ES-I3 (cell line): ENCODE results near the gene TM4SF20.
A peak's percentile ranks its signal among the peaks of the same experiment; 100 is the strongest.

Experiments used
- H3K36me3 ChIP-seq: 2 replicates; pipeline ENCODE4 v1.6.1; 2013; ENCODE audit warnings: mild to moderate bottlenecking, low read length, control low read depth, moderate library complexity; ENCODE audit not compliant: insufficient read depth
- H3K4me1 ChIP-seq: 2 replicates; pipeline ENCODE4 v1.6.1; 2013; ENCODE audit warnings: mild to moderate bottlenecking, control low read depth, low read length; ENCODE audit not compliant: insufficient read depth
- H3K9ac ChIP-seq: 2 replicates; pipeline ENCODE4 v1.6.1; 2013; ENCODE audit warnings: low read depth, mild to moderate bottlenecking, low read length, moderate library complexity
- H3K9me3 ChIP-seq: 2 replicates; pipeline ENCODE4 v1.6.1; 2013; ENCODE audit warnings: mild to moderate bottlenecking, low read length, moderate library complexity; ENCODE audit not compliant: control insufficient read depth, insufficient read depth

Gene TM4SF20

DNA sequence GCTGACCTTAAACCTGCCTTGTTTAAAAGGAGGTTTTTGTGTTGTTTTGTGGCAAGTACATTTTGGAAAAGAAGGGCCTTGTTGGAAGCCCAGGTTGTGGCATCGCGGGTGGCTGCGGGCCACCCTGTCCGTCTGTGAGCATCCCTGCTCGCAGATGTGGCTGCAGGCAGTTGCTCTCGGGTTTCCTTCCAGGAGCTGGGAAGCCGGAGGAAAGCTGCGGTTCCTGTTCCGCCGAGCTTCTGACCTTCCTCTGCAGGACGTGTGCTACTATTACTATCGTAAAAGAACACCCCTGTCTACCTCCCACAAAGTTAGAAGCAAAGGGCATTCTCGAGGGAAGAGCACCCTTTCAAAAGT, 53.3 kb downstream of the TM4SF20 start:
- H3K36me3 ChIP-seq, result no peaks in the 10 kb centered on the region
- peak overlapping the region; percentile 92 for H3K9ac ChIP-seq
- H3K9me3 ChIP-seq, result no peaks in the 10 kb centered on the region
- peaks cover 14% of the 10 kb centered on the region for H3K4me1 ChIP-seq

DNA sequence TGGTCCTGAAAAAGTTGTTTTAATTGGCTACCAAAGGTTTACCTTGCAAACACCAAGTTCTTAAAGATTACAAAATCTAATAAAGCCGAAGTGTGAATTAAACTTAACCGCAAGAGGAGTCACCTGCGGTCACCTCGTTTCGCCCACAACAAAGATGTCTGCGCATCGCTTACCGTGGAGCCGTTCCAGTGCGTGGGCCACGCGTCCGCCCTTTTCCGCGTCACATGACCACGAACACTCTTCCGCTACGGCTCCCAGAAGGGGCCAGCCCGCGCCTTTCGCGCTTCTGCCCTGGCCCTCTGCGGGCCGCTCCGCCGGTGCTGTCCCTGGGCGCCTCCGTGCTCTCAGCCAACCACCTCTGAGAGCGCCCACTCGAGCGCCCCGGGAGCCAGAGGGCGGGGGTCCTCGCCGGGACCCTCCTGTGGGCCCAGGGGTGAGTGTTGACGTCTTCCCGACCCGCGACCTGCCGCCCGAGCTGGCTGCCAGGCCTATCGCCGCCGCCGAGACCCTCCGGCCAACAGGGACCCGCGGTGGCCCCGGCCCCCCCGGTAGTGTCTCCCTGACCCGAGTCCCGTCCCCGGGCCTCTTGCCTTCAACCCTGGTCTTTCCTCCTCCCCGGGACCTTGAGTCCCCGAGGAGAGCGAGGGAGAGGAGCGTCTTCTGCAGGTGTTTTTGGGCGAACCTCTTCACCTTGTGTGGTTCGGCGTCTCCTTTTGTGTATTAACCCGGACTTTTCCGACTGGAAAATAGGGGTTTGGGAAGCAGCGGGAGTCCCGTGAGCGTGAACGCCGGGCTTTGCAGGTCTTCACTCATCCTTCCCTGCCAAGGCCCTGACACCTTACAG, 53.9 kb downstream of the TM4SF20 start, which contains the start of gene MFF:
Gene MFF, plus strand, starts transcription at position 257 of the 844 bp plus-strand sequence. CDS start 5,415 bp downstream, outside the sequence.
- no peaks in the 10 kb centered on the region for H3K9me3 ChIP-seq
- no peaks in the 10 kb centered on the region for H3K36me3 ChIP-seq
- H3K4me1 ChIP-seq, result peaks cover 14% of the 10 kb centered on the region
- peak within 1 kb of the TSS; percentile 92 for H3K9ac ChIP-seq

DNA sequence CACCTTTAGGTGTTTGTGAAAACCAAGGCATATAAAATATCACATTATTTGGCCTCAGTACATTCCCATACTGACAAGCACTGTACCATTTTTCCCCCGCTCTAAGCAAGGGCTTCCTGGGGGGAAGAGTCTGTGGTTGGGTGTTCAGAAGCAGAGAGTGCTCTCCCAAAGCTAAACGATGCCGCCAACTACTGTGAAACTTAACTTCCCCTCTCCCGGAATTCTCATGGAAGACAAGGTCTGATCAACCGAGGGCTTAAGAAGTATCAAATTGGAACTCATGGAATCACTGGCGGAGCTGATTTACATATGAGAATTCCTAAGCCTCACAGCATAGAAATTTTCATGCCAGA, 54.5 kb downstream of the TM4SF20 start:
- Histone ChIP-seq H3K4me1 (peaks cover 14% of the 10 kb centered on the region), H3K9ac (peak overlapping the region; percentile 92)

DNA sequence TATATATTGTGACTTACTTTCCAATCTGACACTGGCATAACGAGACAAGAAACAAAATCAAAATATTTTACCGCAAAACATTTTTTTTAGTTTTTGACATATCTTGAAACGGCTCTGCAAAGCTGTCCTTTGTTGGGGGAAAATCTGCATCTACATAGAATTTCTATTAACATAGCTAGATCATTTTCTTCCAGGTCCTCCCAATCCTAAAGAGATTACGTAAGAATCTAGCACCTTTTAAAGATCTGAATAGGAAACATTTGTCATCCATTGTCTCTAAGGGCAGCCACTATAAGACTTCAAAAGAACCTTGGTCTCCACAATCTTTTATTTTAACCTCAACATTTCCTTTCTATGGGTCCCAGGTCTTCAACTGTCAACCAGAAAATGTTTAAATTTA, 55.3 kb downstream of the TM4SF20 start:
- peaks cover 13% of the 10 kb centered on the region for H3K4me1 ChIP-seq
- no peaks in the 10 kb centered on the region for H3K36me3 ChIP-seq
- H3K9me3 ChIP-seq, result no peaks in the 10 kb centered on the region
- no peak overlapping the region for H3K9ac ChIP-seq

More for the DNA sequence above, 54.5 kb downstream of the TM4SF20 start:
- no peaks in the 10 kb centered on the region for H3K9me3 ChIP-seq
- H3K36me3 ChIP-seq, result no peaks in the 10 kb centered on the region

DNA sequence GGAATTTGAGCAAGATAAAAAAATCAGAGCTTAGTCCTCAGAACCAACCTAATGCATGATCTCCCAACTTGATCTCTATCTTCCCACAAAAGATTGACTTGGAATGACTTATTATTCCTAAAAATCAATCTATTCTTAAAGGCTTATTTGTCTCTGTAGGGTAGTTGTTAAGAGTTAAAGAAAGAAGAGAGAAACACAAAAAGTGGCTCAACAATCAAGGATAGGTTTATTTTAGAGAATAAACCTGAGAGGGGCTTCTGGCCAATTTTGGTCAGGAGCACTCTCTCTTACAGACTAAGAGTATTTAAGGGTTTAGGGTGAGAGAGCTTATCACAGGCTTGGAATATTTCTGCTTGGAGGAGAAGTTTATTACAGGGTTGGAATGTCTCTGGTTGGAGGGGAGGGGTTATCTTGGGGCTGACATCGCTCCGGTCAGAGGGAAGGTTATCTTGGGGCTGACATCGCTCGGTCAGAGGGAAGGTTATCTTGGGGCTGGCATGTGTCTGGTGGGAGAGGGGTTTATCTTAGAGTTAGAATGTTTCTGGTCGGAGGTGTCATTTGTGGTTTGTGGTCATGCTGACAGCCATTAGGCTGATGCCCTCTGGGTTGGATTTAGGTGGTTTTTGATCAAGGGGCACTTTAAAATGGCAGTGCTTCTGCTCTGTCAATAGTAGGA, 56.4 kb downstream of the TM4SF20 start:
- Histone ChIP-seq H3K36me3 (no peaks in the 10 kb centered on the region), H3K4me1 (peaks cover 4% of the 10 kb centered on the region; the same call in 1 of the 2 replicates), H3K9ac (no peak overlapping the region), H3K9me3 (no peaks in the 10 kb centered on the region)

DNA sequence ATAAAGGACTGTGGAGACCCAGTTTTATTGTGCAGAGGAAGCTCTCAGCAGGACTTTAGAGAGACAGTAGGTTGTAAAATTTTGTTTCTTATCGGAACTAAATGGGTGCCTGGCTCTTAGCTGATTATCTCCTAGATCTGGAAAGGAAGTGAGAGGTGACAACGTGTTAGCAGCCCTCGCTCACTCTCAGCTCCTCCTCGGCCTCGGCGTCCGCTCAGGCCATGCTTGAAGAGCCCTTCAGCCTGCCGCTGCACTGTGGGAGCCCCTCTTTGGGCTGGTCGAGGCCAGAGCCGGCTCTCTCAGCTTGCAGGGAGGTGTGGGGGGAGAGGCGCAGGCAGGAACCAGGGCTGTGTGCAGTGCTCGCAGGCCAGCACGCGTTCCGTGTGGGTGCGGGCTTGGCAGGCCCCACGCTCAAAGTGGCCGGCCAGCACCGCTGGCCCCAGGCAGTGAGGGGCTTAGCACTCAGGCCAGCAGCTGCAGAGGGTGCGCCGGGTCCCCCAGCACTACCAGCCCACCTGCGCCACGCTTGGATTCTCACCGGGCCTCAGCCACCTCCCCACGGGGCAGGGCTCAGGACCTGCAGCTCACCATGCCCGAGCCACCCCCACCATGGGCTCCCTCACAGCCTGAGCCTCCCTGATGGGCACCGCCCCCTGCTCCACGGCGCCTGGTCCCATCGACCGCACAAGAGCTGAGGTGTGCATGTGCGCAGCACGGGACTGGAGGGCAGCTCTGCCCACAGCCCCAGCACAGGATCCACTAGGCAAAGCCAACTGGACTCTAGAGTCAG, 58.6 kb downstream of the TM4SF20 start:
- H3K9me3 ChIP-seq, result no peaks in the 10 kb centered on the region
- no peak overlapping the region for H3K9ac ChIP-seq
- no peaks in the 10 kb centered on the region for H3K4me1 ChIP-seq

DNA sequence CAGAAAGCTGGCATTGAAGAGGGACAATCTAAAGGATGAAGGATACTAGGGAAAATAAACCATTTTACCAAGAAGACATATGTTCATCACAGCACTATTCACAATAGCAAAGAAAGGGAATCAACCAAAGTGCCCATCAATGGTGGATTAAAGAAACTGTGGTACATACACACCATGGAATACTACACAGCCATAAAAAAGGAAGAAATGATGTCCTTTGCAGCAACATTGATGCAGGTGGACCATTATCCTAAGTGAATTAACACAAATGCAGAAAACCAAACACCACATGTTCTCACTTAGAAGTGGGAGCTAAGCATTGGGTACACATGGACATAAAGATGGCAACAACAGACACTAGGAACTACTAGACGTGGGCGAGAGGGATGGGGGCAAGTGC, 61.3 kb downstream of the TM4SF20 start:
- H3K36me3 ChIP-seq, result no peaks in the 10 kb centered on the region
- no peaks in the 10 kb centered on the region for H3K9me3 ChIP-seq
- no peak overlapping the region for H3K9ac ChIP-seq
- no peaks in the 10 kb centered on the region for H3K4me1 ChIP-seq

More for the DNA sequence above, 58.6 kb downstream of the TM4SF20 start:
- no peaks in the 10 kb centered on the region for H3K36me3 ChIP-seq

DNA sequence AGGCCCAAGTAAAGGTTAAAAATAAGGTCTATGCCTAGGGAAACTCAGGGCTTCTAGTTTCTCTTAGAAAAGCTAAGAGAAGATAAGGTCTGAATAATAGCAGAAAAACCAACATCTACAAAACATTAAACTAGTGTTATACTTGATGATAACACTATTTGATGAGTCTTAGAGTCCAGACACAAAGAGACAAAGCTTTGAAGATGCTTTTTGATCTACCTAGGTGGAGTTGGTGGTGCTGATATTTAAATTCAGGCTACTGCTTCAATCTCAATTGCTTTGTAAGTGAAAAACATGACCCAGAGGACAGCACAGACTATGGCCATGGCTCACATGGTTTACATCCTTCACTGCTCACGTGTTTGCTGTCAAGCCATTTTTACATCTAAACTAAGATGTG, 65.8 kb downstream of the TM4SF20 start:
- Histone ChIP-seq H3K9me3 (no peaks in the 10 kb centered on the region), H3K36me3 (no peaks in the 10 kb centered on the region), H3K4me1 (0 out of 2 replicates have a peak, but pooled peaks cover 6% of the 10 kb centered on the region), H3K9ac (no peak overlapping the region)

DNA sequence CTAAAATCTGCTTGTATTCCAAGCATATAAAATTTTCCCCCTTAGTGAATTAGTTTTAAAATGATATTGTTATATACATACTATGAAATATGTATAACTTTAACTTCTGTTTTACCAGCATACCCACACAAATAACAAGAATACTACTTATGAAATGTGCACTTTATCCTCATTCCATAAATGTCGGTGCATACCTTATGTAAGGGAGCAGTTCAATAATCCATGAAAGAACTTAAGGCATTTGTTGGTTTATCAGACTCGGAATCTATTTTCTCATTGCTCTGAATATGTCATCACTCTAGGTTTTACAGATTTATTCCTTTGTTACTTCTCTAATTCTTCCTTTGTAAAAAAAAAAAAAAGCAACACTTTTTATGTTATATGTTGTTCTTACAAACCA, 66.5 kb downstream of the TM4SF20 start:
- Histone ChIP-seq H3K4me1 (0 out of 2 replicates have a peak, but pooled peaks cover 6% of the 10 kb centered on the region), H3K9ac (no peak overlapping the region), H3K9me3 (no peaks in the 10 kb centered on the region), H3K36me3 (no peaks in the 10 kb centered on the region)
